ENCODE data around the gene NAA11. TPM values are rescaled to one million over a fixed set of nuclear protein-coding genes. Genes with fewer than 3 reads are reported as not detected.

Gene NAA11
- total RNA-seq, 1 donor from 2014 or later: not detected

GRCh38 chr4:79360006-79360405 is 34.1 kb upstream of the NAA11 start:
- no peak overlapping the region for H3K27ac Mint-ChIP-seq (ENCODE audit: unreplicated experiment)
- no peak overlapping the region for H3K4me3 Mint-ChIP-seq
- H3K36me3 Mint-ChIP-seq (ENCODE audit: low read depth): no peaks in the 10 kb centered on the region
- TF ChIP-seq, protein P1, sequence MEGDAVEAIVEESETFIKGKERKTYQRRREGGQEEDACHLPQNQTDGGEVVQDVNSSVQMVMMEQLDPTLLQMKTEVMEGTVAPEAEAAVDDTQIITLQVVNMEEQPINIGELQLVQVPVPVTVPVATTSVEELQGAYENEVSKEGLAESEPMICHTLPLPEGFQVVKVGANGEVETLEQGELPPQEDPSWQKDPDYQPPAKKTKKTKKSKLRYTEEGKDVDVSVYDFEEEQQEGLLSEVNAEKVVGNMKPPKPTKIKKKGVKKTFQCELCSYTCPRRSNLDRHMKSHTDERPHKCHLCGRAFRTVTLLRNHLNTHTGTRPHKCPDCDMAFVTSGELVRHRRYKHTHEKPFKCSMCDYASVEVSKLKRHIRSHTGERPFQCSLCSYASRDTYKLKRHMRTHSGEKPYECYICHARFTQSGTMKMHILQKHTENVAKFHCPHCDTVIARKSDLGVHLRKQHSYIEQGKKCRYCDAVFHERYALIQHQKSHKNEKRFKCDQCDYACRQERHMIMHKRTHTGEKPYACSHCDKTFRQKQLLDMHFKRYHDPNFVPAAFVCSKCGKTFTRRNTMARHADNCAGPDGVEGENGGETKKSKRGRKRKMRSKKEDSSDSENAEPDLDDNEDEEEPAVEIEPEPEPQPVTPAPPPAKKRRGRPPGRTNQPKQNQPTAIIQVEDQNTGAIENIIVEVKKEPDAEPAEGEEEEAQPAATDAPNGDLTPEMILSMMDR (conservative IDR thresholded peaks at IDR 0.05): no peak
- no peaks in the 10 kb centered on the region for H3K27me3 Mint-ChIP-seq (ENCODE audit: low read depth)
- H3K4me1 Mint-ChIP-seq: peaks cover 5% of the 10 kb centered on the region
- no peak for DNase-seq (ENCODE audit: low read depth, low spot score)
- H3K9me3 Mint-ChIP-seq: no peaks in the 10 kb centered on the region

- Mint-ChIP-seq H3K27me3 (ENCODE audit: low read depth) (no peaks in the 10 kb centered on the region), H3K4me1 (peaks cover 5% of the 10 kb centered on the region), H3K27ac (ENCODE audit: unreplicated experiment) (no peak overlapping the region), H3K9me3 (no peaks in the 10 kb centered on the region), H3K4me3 (no peak overlapping the region), H3K36me3 (ENCODE audit: low read depth) (no peaks in the 10 kb centered on the region)
- TF ChIP-seq, protein P1 (conservative IDR thresholded peaks at IDR 0.05): no peak
- no peak for DNase-seq (ENCODE audit: low read depth, low spot score)
Measured at GRCh38 chr4:79358438-79358837, 32.6 kb upstream of the NAA11 start.

- TF ChIP-seq, protein P1 (conservative IDR thresholded peaks at IDR 0.05): no peak
- no peaks in the 10 kb centered on the region for H3K9me3 Mint-ChIP-seq
- H3K36me3 Mint-ChIP-seq (ENCODE audit: low read depth): no peaks in the 10 kb centered on the region
- H3K27ac Mint-ChIP-seq (ENCODE audit: unreplicated experiment): no peak overlapping the region
- H3K4me1 Mint-ChIP-seq: peaks cover 5% of the 10 kb centered on the region
- no peak for DNase-seq (ENCODE audit: low read depth, low spot score)
- no peaks in the 10 kb centered on the region for H3K27me3 Mint-ChIP-seq (ENCODE audit: low read depth)
- no peak overlapping the region for H3K4me3 Mint-ChIP-seq
Measured at GRCh38 chr4:79357365-79357764, 31.5 kb upstream of the NAA11 start.

DNA sequence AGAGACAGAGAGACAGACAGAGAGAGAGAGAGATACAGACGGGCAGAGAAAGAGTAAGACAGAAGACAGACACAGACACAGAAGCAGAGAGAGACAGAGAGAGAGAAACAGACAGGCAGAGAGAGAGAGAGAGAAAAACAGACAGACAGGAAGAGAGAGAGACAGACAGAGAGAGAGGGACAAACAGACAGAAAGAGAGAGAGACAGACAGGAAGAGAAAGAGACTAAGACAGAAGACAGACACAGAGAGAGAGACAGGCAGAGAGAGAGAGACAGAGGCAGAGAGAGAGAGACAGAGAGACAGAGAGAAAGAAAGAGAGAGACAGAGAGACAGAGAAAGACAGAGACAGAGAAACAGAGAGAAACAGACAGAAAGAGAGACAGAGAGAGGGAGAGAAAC is 27.2 kb upstream of the NAA11 start:
- Mint-ChIP-seq H3K9me3 (peaks cover 9% of the 10 kb centered on the region), H3K4me3 (no peak overlapping the region), H3K27me3 (ENCODE audit: low read depth) (no peaks in the 10 kb centered on the region), H3K4me1 (no peaks in the 10 kb centered on the region), H3K36me3 (ENCODE audit: low read depth) (peaks cover 5% of the 10 kb centered on the region), H3K27ac (ENCODE audit: unreplicated experiment) (no peak overlapping the region)
- DNase-seq (ENCODE audit: low read depth, low spot score): no peak
- TF ChIP-seq, protein P1 (conservative IDR thresholded peaks at IDR 0.05): no peak

DNA sequence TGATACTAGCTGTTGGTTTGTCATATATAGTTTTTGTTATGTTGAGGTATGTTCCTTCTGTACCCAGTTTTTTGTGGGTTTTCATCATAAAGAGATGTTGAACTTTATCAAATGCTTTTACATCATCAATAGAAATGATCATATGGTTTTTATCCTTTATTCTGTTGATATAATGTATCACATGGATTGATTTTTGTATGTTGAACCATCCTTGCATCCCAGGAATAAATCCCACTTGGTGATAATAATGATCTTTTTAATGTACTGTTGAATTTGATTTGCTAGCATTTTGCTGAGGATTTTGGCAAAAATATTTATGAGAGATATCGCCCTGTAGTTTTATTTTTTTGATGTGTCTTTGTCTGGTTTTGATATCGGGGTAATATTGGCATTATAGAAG is 22.5 kb upstream of the NAA11 start:
- Mint-ChIP-seq H3K4me1 (no peaks in the 10 kb centered on the region), H3K27me3 (ENCODE audit: low read depth) (peaks cover 3% of the 10 kb centered on the region), H3K27ac (ENCODE audit: unreplicated experiment) (no peak overlapping the region), H3K9me3 (peaks cover 19% of the 10 kb centered on the region), H3K36me3 (ENCODE audit: low read depth) (peaks cover 16% of the 10 kb centered on the region), H3K4me3 (no peak overlapping the region)
- DNase-seq (ENCODE audit: low read depth, low spot score): no peak
- TF ChIP-seq, protein P1 (conservative IDR thresholded peaks at IDR 0.05): no peak

Measured in neural crest cell (in vitro differentiated cells).